ENCODE measurements around the gene FAM209A.

DNA sequence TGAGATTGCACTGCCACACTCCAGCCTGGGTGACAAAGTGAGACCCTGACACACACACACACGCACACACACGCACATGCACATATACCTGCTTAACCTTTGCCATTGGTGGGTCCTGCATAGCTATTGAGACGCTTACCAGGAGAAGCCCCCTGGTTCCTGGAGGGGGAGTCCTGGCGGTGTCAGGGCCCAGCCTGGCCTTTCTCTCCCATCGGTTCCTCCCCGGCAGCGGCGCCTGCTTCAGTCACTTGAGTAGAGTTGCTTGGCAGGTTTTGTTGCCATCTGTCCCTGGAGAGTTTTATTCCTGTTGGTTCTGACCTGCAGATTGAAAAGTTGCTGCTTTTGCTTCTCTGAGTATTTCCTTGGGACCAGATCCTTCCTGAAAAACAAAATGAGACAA is 20.6 kb upstream of the FAM209A start:
- TF ChIP-seq, protein P1, sequence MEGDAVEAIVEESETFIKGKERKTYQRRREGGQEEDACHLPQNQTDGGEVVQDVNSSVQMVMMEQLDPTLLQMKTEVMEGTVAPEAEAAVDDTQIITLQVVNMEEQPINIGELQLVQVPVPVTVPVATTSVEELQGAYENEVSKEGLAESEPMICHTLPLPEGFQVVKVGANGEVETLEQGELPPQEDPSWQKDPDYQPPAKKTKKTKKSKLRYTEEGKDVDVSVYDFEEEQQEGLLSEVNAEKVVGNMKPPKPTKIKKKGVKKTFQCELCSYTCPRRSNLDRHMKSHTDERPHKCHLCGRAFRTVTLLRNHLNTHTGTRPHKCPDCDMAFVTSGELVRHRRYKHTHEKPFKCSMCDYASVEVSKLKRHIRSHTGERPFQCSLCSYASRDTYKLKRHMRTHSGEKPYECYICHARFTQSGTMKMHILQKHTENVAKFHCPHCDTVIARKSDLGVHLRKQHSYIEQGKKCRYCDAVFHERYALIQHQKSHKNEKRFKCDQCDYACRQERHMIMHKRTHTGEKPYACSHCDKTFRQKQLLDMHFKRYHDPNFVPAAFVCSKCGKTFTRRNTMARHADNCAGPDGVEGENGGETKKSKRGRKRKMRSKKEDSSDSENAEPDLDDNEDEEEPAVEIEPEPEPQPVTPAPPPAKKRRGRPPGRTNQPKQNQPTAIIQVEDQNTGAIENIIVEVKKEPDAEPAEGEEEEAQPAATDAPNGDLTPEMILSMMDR (conservative IDR thresholded peaks at IDR 0.05; ENCODE audit: low read depth, low read length) = no peak
- no peak for TF ChIP-seq EZH2 (IDR thresholded peaks at IDR 0.05; ENCODE audit: borderline replicate concordance, low read depth, low read length, poor library complexity, severe bottlenecking)
